Loucy (cell line): ENCODE measurements around the gene GLUD1.
"Not testable (repeated sequence)": the region's sequence is repeated elsewhere in the genome, so short reads cannot be mapped to it uniquely, and the experiment has no call there.

Source experiments
- H2AFZ ChIP-seq: fragments of 200-600 bp; sonication (generic); 2 replicates; pipeline ENCODE4 v1.6.0; 2016; ENCODE audit warnings: antibody characterized with exemption, mild to moderate bottlenecking, low read length, moderate library complexity
- H3F3A ChIP-seq: fragments of 200-600 bp; 2 replicates; pipeline ENCODE4 v1.6.0; 2016; ENCODE audit warnings: antibody characterized with exemption, low read depth, mild to moderate bottlenecking
- H3K27me3 ChIP-seq: fragments of 200-600 bp; sonication (generic); 2 replicates; pipeline ENCODE4 v1.6.1; 2014; ENCODE audit warnings: low read length, mild to moderate bottlenecking; ENCODE audit not compliant: insufficient read depth, poor library complexity, severe bottlenecking
- H3K36me3 ChIP-seq: fragments of 200-600 bp; sonication (generic); 2 replicates; pipeline ENCODE4 v1.6.1; 2016; ENCODE audit warnings: low read length; ENCODE audit not compliant: insufficient read depth
- H3K4me1 ChIP-seq: fragments of 200-600 bp; sonication (generic); 2 replicates; pipeline ENCODE4 v1.5.1; 2014; ENCODE audit warnings: low read length, mild to moderate bottlenecking; ENCODE audit not compliant: insufficient read depth, poor library complexity, severe bottlenecking
- H3K4me2 ChIP-seq: fragments of 200-600 bp; sonication (generic); 2 replicates; pipeline ENCODE4 v1.6.0; 2014; ENCODE audit warnings: antibody characterized with exemption, low read length, low read depth, mild to moderate bottlenecking; ENCODE audit not compliant: poor library complexity, severe bottlenecking
- H3K4me3 ChIP-seq: fragments of 200-600 bp; sonication (generic); 2 replicates; pipeline ENCODE4 v1.5.1; 2014; ENCODE audit warnings: low read length, mild to moderate bottlenecking, mixed read lengths; ENCODE audit not compliant: poor library complexity, severe bottlenecking
- H3K79me2 ChIP-seq: fragments of 200-600 bp; sonication (generic); 2 replicates; pipeline ENCODE4 v1.6.1; 2014; ENCODE audit warnings: low read length; ENCODE audit not compliant: insufficient read depth
- H3K9ac ChIP-seq: fragments of 200-600 bp; sonication (generic); 2 replicates; pipeline ENCODE4 v1.6.0; 2014; ENCODE audit warnings: mild to moderate bottlenecking, low read depth, low read length, moderate library complexity; ENCODE audit not compliant: poor library complexity, severe bottlenecking
- H3K9me2 ChIP-seq: fragments of 200-600 bp; sonication (generic); replicated peaks from 2 replicates; pipeline ENCODE4 v1.6.1; 2016; ENCODE audit warnings: low read depth, low read length, mixed read lengths
- H3K9me3 ChIP-seq: fragments of 200-600 bp; sonication (generic); 2 replicates; pipeline ENCODE4 v1.6.1; 2014; ENCODE audit warnings: mild to moderate bottlenecking, antibody characterized with exemption, low read length, low read depth; ENCODE audit not compliant: insufficient read depth
- H4K20me1 ChIP-seq: fragments of 200-600 bp; sonication (generic); 2 replicates; pipeline ENCODE4 v1.6.0; 2014; ENCODE audit warnings: antibody characterized with exemption, low read length, mild to moderate bottlenecking; ENCODE audit not compliant: insufficient read depth, poor library complexity, severe bottlenecking
- EZH2phosphoT487 ChIP-seq: fragments of 200-600 bp; IDR thresholded peaks from 2 replicates; pipeline ENCODE4 v1.6.1; 2018; ENCODE audit warnings: antibody characterized with exemption, mild to moderate bottlenecking, moderate library complexity, borderline replicate concordance
- TF ChIP-seq, protein P1 (sequence below): fragments of 200-600 bp; sonication (generic); conservative IDR thresholded peaks from 2 replicates; pipeline ENCODE4 v1.5.1; 2014; ENCODE audit warnings: mild to moderate bottlenecking, antibody characterized with exemption, low read length

GLUD1 gene

DNA sequence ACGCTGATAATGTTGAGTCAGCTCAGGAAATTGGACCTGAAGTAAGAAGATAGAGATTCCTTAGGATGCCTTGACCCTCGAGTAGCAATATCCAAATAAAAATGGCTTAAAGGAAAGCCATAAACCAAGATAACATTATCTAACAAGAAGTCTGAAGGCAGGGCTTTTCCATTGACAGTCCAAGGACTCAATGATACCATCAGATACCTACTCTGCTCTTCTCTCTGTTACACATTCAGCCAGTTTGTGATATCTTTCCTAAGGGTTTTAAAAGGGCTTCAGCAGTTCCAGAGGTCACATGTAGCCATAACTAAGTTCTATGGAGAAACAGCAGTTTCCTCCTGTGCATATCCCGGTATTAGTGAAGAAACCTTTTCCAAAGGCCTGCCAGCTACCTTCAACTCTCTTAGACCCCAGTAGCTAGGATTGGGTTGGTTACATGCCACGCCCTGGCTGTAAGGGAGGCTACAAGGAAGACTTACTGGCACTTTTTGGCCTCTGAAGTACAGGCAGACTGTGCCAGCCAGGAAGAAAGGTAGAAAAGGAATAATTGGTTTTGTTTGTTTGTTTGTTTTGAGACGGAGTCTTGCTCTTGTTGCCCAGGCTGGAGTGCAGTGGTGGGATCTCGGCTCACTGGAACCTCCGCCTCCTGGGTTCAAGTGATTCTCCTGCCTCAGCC, 10.9 kb upstream of the GLUD1 start:
- H3K9me2 ChIP-seq, result no peaks in the 10 kb centered on the region
- no peaks in the 10 kb centered on the region for H4K20me1 ChIP-seq
- H3K4me1 ChIP-seq, result no peaks in the 10 kb centered on the region
- 0 out of 2 replicates have a peak, but pooled peaks cover 5% of the 10 kb centered on the region for H3K79me2 ChIP-seq
- peaks cover 10% of the 10 kb centered on the region; the same call in 1 of the 2 replicates for H3K36me3 ChIP-seq
- H3K4me3 ChIP-seq, result no peak overlapping the region
- no peak overlapping the region for H2AFZ ChIP-seq
- H3K27me3 ChIP-seq, result no peaks in the 10 kb centered on the region
- TF ChIP-seq EZH2phosphoT487, result no peak
- TF ChIP-seq, protein P1, sequence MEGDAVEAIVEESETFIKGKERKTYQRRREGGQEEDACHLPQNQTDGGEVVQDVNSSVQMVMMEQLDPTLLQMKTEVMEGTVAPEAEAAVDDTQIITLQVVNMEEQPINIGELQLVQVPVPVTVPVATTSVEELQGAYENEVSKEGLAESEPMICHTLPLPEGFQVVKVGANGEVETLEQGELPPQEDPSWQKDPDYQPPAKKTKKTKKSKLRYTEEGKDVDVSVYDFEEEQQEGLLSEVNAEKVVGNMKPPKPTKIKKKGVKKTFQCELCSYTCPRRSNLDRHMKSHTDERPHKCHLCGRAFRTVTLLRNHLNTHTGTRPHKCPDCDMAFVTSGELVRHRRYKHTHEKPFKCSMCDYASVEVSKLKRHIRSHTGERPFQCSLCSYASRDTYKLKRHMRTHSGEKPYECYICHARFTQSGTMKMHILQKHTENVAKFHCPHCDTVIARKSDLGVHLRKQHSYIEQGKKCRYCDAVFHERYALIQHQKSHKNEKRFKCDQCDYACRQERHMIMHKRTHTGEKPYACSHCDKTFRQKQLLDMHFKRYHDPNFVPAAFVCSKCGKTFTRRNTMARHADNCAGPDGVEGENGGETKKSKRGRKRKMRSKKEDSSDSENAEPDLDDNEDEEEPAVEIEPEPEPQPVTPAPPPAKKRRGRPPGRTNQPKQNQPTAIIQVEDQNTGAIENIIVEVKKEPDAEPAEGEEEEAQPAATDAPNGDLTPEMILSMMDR, result no peak
- H3K4me2 ChIP-seq, result no peak overlapping the region
- H3K9me3 ChIP-seq, result no peaks in the 10 kb centered on the region
- H3K9ac ChIP-seq, result no peak overlapping the region
- H3F3A ChIP-seq, result no peaks in the 10 kb centered on the region

DNA sequence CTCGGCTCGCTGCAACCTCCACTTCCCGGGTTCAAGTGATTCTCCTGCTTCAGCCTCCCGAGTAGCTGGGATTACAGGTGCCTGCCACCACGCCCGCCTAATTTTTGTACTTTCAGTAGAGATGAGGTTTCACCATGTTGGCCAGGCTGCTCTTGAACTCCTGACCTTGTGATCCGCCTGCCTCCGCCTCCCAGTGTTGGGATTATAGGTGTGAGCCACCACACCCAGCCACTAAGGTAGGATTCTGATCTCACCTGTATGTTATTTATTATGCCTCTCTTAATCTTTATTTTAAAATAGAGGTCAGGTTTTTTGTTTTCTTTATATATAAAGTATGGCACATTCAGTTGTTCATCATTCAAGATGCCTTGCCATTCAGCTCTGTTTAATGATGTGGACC, 10.1 kb upstream of the GLUD1 start:
- H3K4me3 ChIP-seq, H3K27me3 ChIP-seq, H3K9me2 ChIP-seq, H3K4me1 ChIP-seq, H4K20me1 ChIP-seq, H2AFZ ChIP-seq, H3K79me2 ChIP-seq, H3F3A ChIP-seq, H3K36me3 ChIP-seq, H3K4me2 ChIP-seq, H3K9ac ChIP-seq, H3K9me3 ChIP-seq: not testable (repeated sequence)

DNA sequence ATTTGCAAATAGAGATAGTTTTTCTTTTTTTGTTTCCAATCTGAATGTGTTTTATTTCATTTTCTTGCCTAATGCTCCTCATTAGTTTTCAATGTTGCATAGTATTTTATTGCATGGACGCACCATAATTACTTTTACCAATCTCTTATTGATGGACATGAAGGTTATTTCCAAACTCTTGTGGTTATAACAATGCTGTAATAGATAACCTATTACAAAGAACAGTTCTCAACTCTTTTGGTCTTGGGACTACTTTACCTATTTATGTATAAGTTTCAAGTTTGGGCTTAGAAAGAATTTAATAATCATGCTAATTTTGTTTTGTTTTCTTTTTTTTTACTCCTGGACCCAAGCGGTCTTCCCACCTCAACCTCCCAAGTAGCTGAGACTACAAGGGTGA, 7.4 kb upstream of the GLUD1 start:
- no peaks in the 10 kb centered on the region for H3K27me3 ChIP-seq
- no peaks in the 10 kb centered on the region for H3K9me2 ChIP-seq
- H3K4me1 ChIP-seq, result peaks cover under 1% of the 10 kb centered on the region
- no peak for TF ChIP-seq EZH2phosphoT487
- TF ChIP-seq, protein P1, result no peak
- peaks cover 10% of the 10 kb centered on the region for H3K36me3 ChIP-seq
- H4K20me1 ChIP-seq, result no peaks in the 10 kb centered on the region
- no peak overlapping the region for H3K4me3 ChIP-seq
- 0 out of 2 replicates have a peak, but pooled peaks cover 5% of the 10 kb centered on the region for H3K79me2 ChIP-seq
- H3F3A ChIP-seq, result no peaks in the 10 kb centered on the region
- no peak overlapping the region for H3K9ac ChIP-seq
- no peak overlapping the region for H2AFZ ChIP-seq
- no peak overlapping the region for H3K4me2 ChIP-seq
- no peaks in the 10 kb centered on the region for H3K9me3 ChIP-seq
